Right lobe of liver (tissue), 6 donors: ENCODE results near the gene PEPD. TPM values are rescaled to one million over a fixed set of nuclear protein-coding genes. Genes with fewer than 3 reads are reported as not detected.

Experiments used
- ATAC-seq, 4 donors: fragments of 200-7000 bp; cut with Tn5 transposase; one replicate each; pipeline ENCODE4 v1.9.1; 2020; ENCODE audit warnings: mild to moderate bottlenecking in 4 of 4, moderate library complexity in 4 of 4
- DNase-seq, 3 donors: peaks; one replicate each; pipeline ENCODE4 v3.0.0-alpha.2; 2020
- H3K27ac ChIP-seq, 3 donors: fragments of 200-600 bp; one replicate each; pipeline ENCODE4 v1.8.0; 2022
- H3K27me3 ChIP-seq, 2 donors: fragments of 200-600 bp; one replicate each; pipeline ENCODE4 v1.8.0; 2022
- H3K36me3 ChIP-seq, 4 donors: fragments of 200-600 bp; sonication (generic) in 1 of 4; one replicate each; pipeline versions ENCODE4 v1.5.1 to v1.8.0; 2017 to 2022; ENCODE audit warnings: control low read depth in 1 of 4
- H3K4me1 ChIP-seq, 4 donors: fragments of 200-600 bp; sonication (generic) in 1 of 4; one replicate each; pipeline versions ENCODE4 v1.5.1 to v1.8.0; 2017 to 2022; ENCODE audit warnings: control low read depth in 1 of 4
- H3K4me3 ChIP-seq, 3 donors: fragments of 200-600 bp; one replicate each; pipeline ENCODE4 v1.8.0; 2022
- H3K9me3 ChIP-seq, 4 donors: fragments of 200-600 bp; sonication (generic) in 1 of 4; one replicate each; pipeline versions ENCODE4 v1.5.1 to v1.8.0; 2017 to 2022; ENCODE audit warnings: control low read depth in 1 of 4
- CTCF ChIP-seq, 4 donors: fragments of 200-600 bp in 3 of 4; fragments of 450-650 bp in 1 of 4; IDR thresholded peaks; one replicate each; pipeline versions ENCODE4 v1.5.1 to v1.8.0; 2016 to 2022; ENCODE audit warnings: antibody characterized with exemption in 4 of 4, mild to moderate bottlenecking in 2 of 4
- POLR2A ChIP-seq: fragments of 450-650 bp; IDR thresholded peaks from one replicate; pipeline ENCODE4 v1.6.1; 2017; ENCODE audit warnings: antibody characterized with exemption, mild to moderate bottlenecking
- WGBS: methylation state at CpG from one replicate; pipeline ENCODE4 v1.1.6; 2018; ENCODE audit warnings: low coverage, low lambda C conversion rate; ENCODE audit not compliant: insufficient coverage; ENCODE audit errors: missing lambda C conversion rate; 5-methylcytosine and 5-hydroxymethylcytosine counted together
- intact Hi-C, 2 donors: fragments of 100-400 bp; cut with DNase I; formaldehyde crosslinking; loops; one replicate each; pipeline versions ENCODE4 v1.11.2 to v1.14.1; 2022
- total RNA-seq, 6 experiments: library from RNA; depleted of rRNA in 2 of 6; stranded (reverse); fragments of >200 nt in 2 of 6; fragmentation: NEBNext Ultra II Directional in 3 of 6; extraction: Animal tissue kit (Norgen Biotek cat#: 25700) in 3 of 6; gene quantifications; one replicate each; pipeline versions ENCODE4 v1.1.0 to v1.2.4, GENCODE V29; 2016 to 2023
- donor health status: DM: no; HTN: yes; CAD: no.
- donor health status: DM: no; HTN: no; CAD: no.
- donor health status: DM: no; HTN: no; CAD: no.
- donor health status: DM: no; HTN: yes; CAD: no.
- donor health status: DM: no; HTN: yes; CAD: no.

PEPD gene
- total RNA-seq, 6 experiments from 2014 or later = 121 to 261 (median 167) TPM

GRCh38 chr19:33476151-33476707, 45.4 kb downstream of the PEPD start:
- ATAC-seq = peak in 1 of 4 donors; percentile 30
- TF ChIP-seq CTCF (IDR thresholded peaks at IDR 0.05) (no peak), POLR2A (no peak)
- H3K4me1 ChIP-seq = no peaks in the 10 kb centered on the region
- no peak overlapping the region for H3K4me3 ChIP-seq
- H3K9me3 ChIP-seq = no peaks in the 10 kb centered on the region
- H3K27ac ChIP-seq = no peak overlapping the region
- peak in 1 of 3 donors; percentile 30 for DNase-seq
- H3K27me3 ChIP-seq = no peaks in the 10 kb centered on the region
- intact Hi-C loops = no loop called here
- WGBS = 83% methylated on average over 4 of the region's 11 CpGs
- H3K36me3 ChIP-seq = peaks cover 0 to 50% (median 16%) of the 10 kb centered on the region in 4 donors

GRCh38 chr19:33473653-33474305, 47.8 kb downstream of the PEPD start:
- peaks cover 0 to 53% (median 17%) of the 10 kb centered on the region in 4 donors for H3K36me3 ChIP-seq
- peak in 2 of 3 donors; percentile 21 to 50 for DNase-seq
- intact Hi-C loops = no loop called here

GRCh38 chr19:33472691-33473652, 48.6 kb downstream of the PEPD start:
- Histone ChIP-seq H3K4me1 (no peaks in the 10 kb centered on the region), H3K9me3 (no peaks in the 10 kb centered on the region), H3K36me3 (peaks cover 0 to 45% (median 15%) of the 10 kb centered on the region in 4 donors), H3K27ac (no peak overlapping the region), H3K4me3 (no peak overlapping the region), H3K27me3 (no peaks in the 10 kb centered on the region)
- ATAC-seq (peak in 1 of 4 donors; percentile 25), DNase-seq (peak in 2 of 3 donors; percentile 30 to 43)
- intact Hi-C loops = no loop called here
- WGBS = 79% methylated on average over 17 of the region's 23 CpGs
- TF ChIP-seq CTCF (IDR thresholded peaks at IDR 0.05) (no peak), POLR2A (no peak)

More at GRCh38 chr19:33473653-33474305, 47.8 kb downstream of the PEPD start:
- WGBS = 66% methylated on average over 2 of the region's 6 CpGs
- Histone ChIP-seq H3K9me3 (no peaks in the 10 kb centered on the region), H3K4me1 (no peaks in the 10 kb centered on the region), H3K27me3 (no peaks in the 10 kb centered on the region), H3K4me3 (no peak overlapping the region), H3K27ac (no peak overlapping the region)
- no peak for TF ChIP-seq CTCF (IDR thresholded peaks at IDR 0.05)
- TF ChIP-seq POLR2A = no peak
- ATAC-seq = peak in 1 of 4 donors; percentile 8

- peaks cover 0 to 37% (median 12%) of the 10 kb centered on the region in 4 donors for H3K36me3 ChIP-seq
- peak in 2 of 3 donors; percentile 19 to 33 for DNase-seq
Measured at GRCh38 chr19:33472226-33472625, 49.4 kb downstream of the PEPD start.

More at GRCh38 chr19:33472226-33472625, 49.4 kb downstream of the PEPD start:
- Histone ChIP-seq H3K9me3 (no peaks in the 10 kb centered on the region), H3K27ac (no peak overlapping the region), H3K27me3 (no peaks in the 10 kb centered on the region), H3K4me3 (no peak overlapping the region), H3K4me1 (no peaks in the 10 kb centered on the region)
- no peak for ATAC-seq
- TF ChIP-seq CTCF (IDR thresholded peaks at IDR 0.05) = no peak
- TF ChIP-seq POLR2A = no peak
- 100% methylated on average over 3 of the region's 4 CpGs for WGBS
- intact Hi-C loops = no loop called here
